Small intestine (tissue), 16 donors: ENCODE results near the gene GIMAP4. TPM values are rescaled to one million over a fixed set of nuclear protein-coding genes. Genes with fewer than 3 reads are reported as not detected.
"Not testable (repeated sequence)": the region's sequence is repeated elsewhere in the genome, so short reads cannot be mapped to it uniquely, and the experiment has no call there.

Experiments
- DNase-seq, 2 donors: peaks; one replicate each; pipeline versions ENCODE4 v3.0.0 to v3.0.0-alpha.2; 2013
- FAIRE-seq: peaks from 2 replicates; lab custom pipeline; 2012; peaks lifted over from hg19 to GRCh38; lab: Jason Lieb, UNC
- H3K27ac ChIP-seq, 3 donors: one replicate each; pipeline ENCODE4 v1.5.1; 2013; ENCODE audit warnings: low read length in 2 of 3, mild to moderate bottlenecking in 2 of 3, control low read depth in 1 of 3, inconsistent platforms in 1 of 3, low read depth in 1 of 3, moderate library complexity in 1 of 3
- H3K27me3 ChIP-seq, 3 donors: one replicate each; pipeline ENCODE4 v1.6.1; 2013; ENCODE audit warnings: low read length in 3 of 3, inconsistent platforms in 1 of 3; ENCODE audit not compliant: control insufficient read depth in 3 of 3, insufficient read depth in 3 of 3
- H3K36me3 ChIP-seq, 3 donors: one replicate each; pipeline ENCODE4 v1.6.1; 2013; ENCODE audit warnings: low read length in 3 of 3, inconsistent platforms in 1 of 3, low read depth in 1 of 3, mild to moderate bottlenecking in 1 of 3, moderate library complexity in 1 of 3; ENCODE audit not compliant: control insufficient read depth in 3 of 3, insufficient read depth in 2 of 3
- H3K4me1 ChIP-seq, 3 donors: one replicate each; pipeline ENCODE4 v1.6.1; 2013; ENCODE audit warnings: low read length in 2 of 3, inconsistent platforms in 1 of 3, low read depth in 1 of 3, mild to moderate bottlenecking in 1 of 3, moderate library complexity in 1 of 3; ENCODE audit not compliant: control insufficient read depth in 3 of 3, insufficient read depth in 2 of 3
- H3K4me3 ChIP-seq, 3 donors: one replicate each; pipeline ENCODE4 v1.5.1; 2013; ENCODE audit warnings: low read length in 3 of 3, control low read depth in 1 of 3, inconsistent platforms in 1 of 3, low read depth in 1 of 3, mild to moderate bottlenecking in 1 of 3, moderate library complexity in 1 of 3
- H3K9me3 ChIP-seq, 2 donors: one replicate each; pipeline ENCODE4 v1.6.1; 2013; ENCODE audit warnings: low read depth in 1 of 2, low read length in 1 of 2; ENCODE audit not compliant: control insufficient read depth in 2 of 2, insufficient read depth in 1 of 2
- WGBS, 3 donors: extraction: QIAGEN DNeasy Blood & Tissue Kit; methylation state at CpG; one replicate each; pipeline ENCODE4 v1.1.7; 2013; 5-methylcytosine and 5-hydroxymethylcytosine counted together
- long read RNA-seq, 10 donors: transcript quantifications; one replicate each; lab custom pipeline, GENCODE V29; 2026
- polyA plus RNA-seq, 4 donors: library from polyadenylated mRNA; stranded (reverse) in 3 of 4; unstranded in 1 of 4; fragments of 200-250 nt in 3 of 4; fragments of 120-200 nt in 1 of 4; gene quantifications; one replicate each; pipeline versions ENCODE4 v1.2.1 to v1.2.3, GENCODE V29; 2013
- donor health status: healthy with polysubstance abuse.
- donor health status: control.
- donor health status: control.
- donor health status: Bipolar disorder and iron deficiency.
- donor health status: healthy.

Gene GIMAP4
- polyA plus RNA-seq: 10 to 100 TPM in 3 of 4 donors, 1 to 10 TPM in 1; 4.2 to 37.8 (median 15.7) TPM
- long read RNA-seq, donor 1, transcript GIMAP4-201 (3 exons, 2,060 nt): major isoform, 14 of 14 reads
- long read RNA-seq, donor 1, partial matches to known transcripts: 0 of 14 reads
- long read RNA-seq, donor 1, other reads (novel, unspliced or antisense): 0 of 14 reads
- long read RNA-seq, donor 2, partial matches to known transcripts: 0 of 4 reads
- long read RNA-seq, donor 2, other reads (novel, unspliced or antisense): 0 of 4 reads
- long read RNA-seq, donor 3, transcript GIMAP4-201 (3 exons, 2,060 nt): major isoform, 6 of 6 reads
- long read RNA-seq, donor 3, partial matches to known transcripts: 0 of 6 reads
- long read RNA-seq, donor 3, other reads (novel, unspliced or antisense): 0 of 6 reads
- long read RNA-seq, donor 4: 0 reads
- long read RNA-seq, donor 5, partial matches to known transcripts: 0 of 1 reads
- long read RNA-seq, donor 5, other reads (novel, unspliced or antisense): 0 of 1 reads
- long read RNA-seq, donor 6, partial matches to known transcripts: 0 of 3 reads
- long read RNA-seq, donor 6, other reads (novel, unspliced or antisense): 0 of 3 reads
- long read RNA-seq, donor 7, transcript GIMAP4-201 (3 exons, 2,060 nt): major isoform, 13 of 15 reads
- long read RNA-seq, donor 7, partial matches to known transcripts: 0 of 15 reads
- long read RNA-seq, donor 7, other reads (novel, unspliced or antisense): 0 of 15 reads
- long read RNA-seq, donor 8, partial matches to known transcripts: 0 of 1 reads
- long read RNA-seq, donor 8, other reads (novel, unspliced or antisense): 0 of 1 reads
- long read RNA-seq, donor 9, partial matches to known transcripts: 0 of 2 reads
- long read RNA-seq, donor 9, other reads (novel, unspliced or antisense): 0 of 2 reads
- long read RNA-seq, donor 10, transcript GIMAP4-201 (3 exons, 2,060 nt): major isoform, 8 of 8 reads
- long read RNA-seq, donor 10, partial matches to known transcripts: 0 of 8 reads
- long read RNA-seq, donor 10, other reads (novel, unspliced or antisense): 0 of 8 reads

DNA sequence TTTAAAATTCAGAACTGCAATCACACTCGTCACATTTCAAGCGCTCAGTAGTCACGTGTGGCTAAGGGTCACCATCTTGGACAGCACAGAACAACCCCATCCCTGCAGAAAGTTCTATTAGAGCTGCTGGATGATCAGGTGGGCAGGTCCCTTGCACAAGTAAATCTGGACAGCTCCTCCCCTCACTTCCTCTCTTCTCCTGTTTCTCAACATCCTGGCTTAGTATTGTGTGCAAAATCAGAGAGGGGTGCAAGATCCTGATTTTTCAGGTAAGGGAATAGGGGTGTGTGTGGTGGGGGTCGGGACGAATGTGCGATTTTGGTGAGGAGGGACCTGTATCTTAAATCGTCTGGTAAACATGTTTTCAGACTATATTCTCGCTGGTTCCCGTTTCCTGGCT lies at the start of gene GIMAP4:
Gene GIMAP4, plus strand, starts transcription at position 222 of the 400 bp plus-strand sequence. CDS start 2,512 bp downstream, outside the sequence.
- peak in 1 of 2 donors; percentile 5 for DNase-seq
- H3K9me3 ChIP-seq: no peaks in the 10 kb centered on the region
- H3K4me3 ChIP-seq: peak within 1 kb of the TSS; percentile 30 to 60 (median 38)
- WGBS, 3 donors: 52 to 68% (median 53%) methylated on average over 9 of the region's 9 CpGs
- H3K36me3 ChIP-seq: peaks cover 0 to 4% (median 0%) of the 10 kb centered on the region in 3 donors
- peak within 1 kb of the TSS; percentile 16 to 77 (median 28) for H3K27ac ChIP-seq
- H3K4me1 ChIP-seq: no peaks in the 10 kb centered on the region
- no peak for FAIRE-seq
- H3K27me3 ChIP-seq: no peaks in the 10 kb centered on the region

DNA sequence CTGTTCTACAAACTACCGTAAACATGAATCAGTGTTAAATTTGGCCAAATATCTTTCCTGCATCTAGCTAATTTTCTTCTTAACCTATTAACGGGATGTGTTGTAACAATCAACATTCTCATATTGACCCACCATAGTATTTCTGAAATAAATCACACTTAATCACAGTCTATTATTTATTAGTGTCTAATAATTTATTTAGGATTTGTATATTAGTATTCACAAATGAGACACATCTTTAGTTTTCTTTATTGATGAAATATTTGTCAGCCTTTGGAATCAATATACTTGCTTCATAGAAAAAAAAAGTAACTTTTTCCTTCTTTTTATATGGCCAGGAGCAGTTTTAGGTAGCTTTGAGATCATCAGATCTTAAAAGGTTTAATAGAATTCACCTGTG lies 47.9 kb upstream of the GIMAP4 start:
- H3K9me3 ChIP-seq: no peaks in the 10 kb centered on the region
- FAIRE-seq (no peak), DNase-seq (no peak)
- no peaks in the 10 kb centered on the region for H3K27me3 ChIP-seq
- no peaks in the 10 kb centered on the region for H3K36me3 ChIP-seq
- WGBS, 3 donors: 31 to 57% (median 56%) methylated on average over 2 of the region's 2 CpGs
- H3K27ac ChIP-seq: no peak overlapping the region
- H3K4me1 ChIP-seq: no peaks in the 10 kb centered on the region
- no peak overlapping the region for H3K4me3 ChIP-seq

GRCh38 chr7:150520145-150520544 lies 47.0 kb upstream of the GIMAP4 start:
- Histone ChIP-seq H3K27me3 (no peaks in the 10 kb centered on the region), H3K9me3 (no peaks in the 10 kb centered on the region), H3K36me3 (no peaks in the 10 kb centered on the region), H3K4me1 (no peaks in the 10 kb centered on the region), H3K27ac (peak overlapping the region in 1 of 3 donors; percentile 37), H3K4me3 (peak overlapping the region in 1 of 3 donors; percentile 22)
- no peak for FAIRE-seq
- 66 to 78% (median 75%) methylated on average over 8 of the region's 8 CpGs for WGBS, 3 donors
- DNase-seq: no peak

GRCh38 chr7:150522931-150523330 lies 44.3 kb upstream of the GIMAP4 start:
- not testable (repeated sequence) for H3K4me1 ChIP-seq, H3K27me3 ChIP-seq, H3K36me3 ChIP-seq, H3K27ac ChIP-seq, H3K9me3 ChIP-seq, DNase-seq, FAIRE-seq, H3K4me3 ChIP-seq
- 64 to 69% (median 66%) methylated on average over 6 of the region's 6 CpGs for WGBS, 3 donors

DNA sequence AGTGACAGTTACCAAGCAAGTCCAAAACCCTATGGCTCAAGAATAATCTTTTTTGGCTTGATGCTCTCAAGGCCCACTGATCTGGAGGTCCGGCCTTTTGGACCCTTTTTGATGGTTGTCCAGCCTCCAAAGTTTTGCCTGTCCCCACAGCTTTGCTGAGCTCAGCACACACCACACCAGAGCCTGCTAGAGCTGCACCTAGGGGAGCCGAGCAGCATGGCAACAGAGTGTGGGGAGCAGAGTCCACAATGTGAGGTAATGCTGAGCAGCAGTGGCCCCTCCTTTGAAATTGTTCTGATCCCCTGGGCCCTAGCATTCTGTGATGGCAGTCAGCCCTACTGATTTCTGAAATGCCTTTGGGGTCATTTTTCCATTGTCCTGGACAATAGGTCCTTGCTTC lies 43.2 kb upstream of the GIMAP4 start:
- whole genome bisulfite sequencing, 3 donors: 13 to 50% (median 28%) methylated on average over 2 of the region's 2 CpGs
- no peaks in the 10 kb centered on the region for H3K4me1 ChIP-seq
- DNase-seq: no peak
- FAIRE-seq: no peak
- H3K36me3 ChIP-seq: no peaks in the 10 kb centered on the region
- no peak overlapping the region for H3K27ac ChIP-seq
- H3K4me3 ChIP-seq: peak overlapping the region in 1 of 3 donors; percentile 15
- no peaks in the 10 kb centered on the region for H3K9me3 ChIP-seq
- H3K27me3 ChIP-seq: no peaks in the 10 kb centered on the region

DNA sequence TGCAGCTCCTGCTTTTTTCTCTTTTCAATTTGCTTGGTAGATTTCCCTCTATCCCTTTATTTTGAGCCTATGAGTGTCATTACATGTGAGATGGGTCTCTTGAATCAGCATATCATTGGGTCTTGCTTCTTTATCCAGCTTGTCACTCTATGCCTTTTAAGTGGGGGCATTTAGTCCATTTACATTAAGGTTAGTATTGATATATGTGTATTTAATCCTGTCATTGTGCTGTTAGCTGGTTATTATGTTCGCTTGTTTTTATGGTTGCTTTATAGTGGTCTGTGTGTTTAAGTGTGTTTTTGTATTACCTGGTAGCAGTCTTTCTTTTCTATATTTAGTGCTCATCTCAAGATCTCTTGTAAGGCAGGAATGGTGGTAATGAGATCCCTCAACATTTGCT lies 35.5 kb upstream of the GIMAP4 start:
- FAIRE-seq: no peak
- Histone ChIP-seq H3K36me3 (no peaks in the 10 kb centered on the region), H3K27ac (no peak overlapping the region), H3K4me1 (no peaks in the 10 kb centered on the region), H3K9me3 (peaks cover 0 to 15% of the 10 kb centered on the region in 2 donors), H3K4me3 (no peak overlapping the region), H3K27me3 (no peaks in the 10 kb centered on the region)
- 87 to 97% (median 94%) methylated on average over 1 of the region's 1 CpG for WGBS, 3 donors
- DNase-seq: no peak

DNA sequence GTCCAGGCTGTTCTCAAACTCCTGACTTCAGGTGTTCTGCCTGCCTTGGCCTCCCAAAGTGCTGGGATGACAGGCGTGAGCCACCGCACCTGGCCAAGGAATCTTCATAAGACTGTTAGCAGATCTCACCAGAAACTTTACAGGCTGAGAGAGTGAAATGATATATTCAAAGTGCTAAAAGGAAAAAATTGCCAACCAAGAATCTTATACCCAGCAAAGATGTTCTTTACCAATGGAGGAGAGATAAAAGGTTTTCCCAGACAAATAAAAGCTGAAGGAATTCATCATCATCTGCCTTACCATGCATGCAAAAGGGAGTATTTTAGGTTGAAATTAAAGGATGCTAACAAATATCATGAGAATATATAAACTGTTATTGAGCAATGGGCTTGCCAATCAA lies 28.9 kb upstream of the GIMAP4 start:
- no peaks in the 10 kb centered on the region for H3K27me3 ChIP-seq
- WGBS, 3 donors: 86 to 95% (median 92%) methylated on average over 2 of the region's 2 CpGs
- H3K4me1 ChIP-seq: no peaks in the 10 kb centered on the region
- H3K36me3 ChIP-seq: no peaks in the 10 kb centered on the region
- FAIRE-seq (no peak), DNase-seq (no peak)
- H3K4me3 ChIP-seq: no peak overlapping the region
- peaks cover 4 to 41% of the 10 kb centered on the region in 2 donors for H3K9me3 ChIP-seq
- H3K27ac ChIP-seq: no peak overlapping the region

GRCh38 chr7:150553163-150553562 lies 14.0 kb upstream of the GIMAP4 start:
- FAIRE-seq (no peak), DNase-seq (no peak)
- Histone ChIP-seq H3K9me3 (peaks cover 1 to 18% of the 10 kb centered on the region in 2 donors), H3K4me1 (no peaks in the 10 kb centered on the region), H3K36me3 (no peaks in the 10 kb centered on the region), H3K27me3 (no peaks in the 10 kb centered on the region), H3K4me3 (no peak overlapping the region), H3K27ac (no peak overlapping the region)
